ENCODE results near the gene DDX43.

DNA sequence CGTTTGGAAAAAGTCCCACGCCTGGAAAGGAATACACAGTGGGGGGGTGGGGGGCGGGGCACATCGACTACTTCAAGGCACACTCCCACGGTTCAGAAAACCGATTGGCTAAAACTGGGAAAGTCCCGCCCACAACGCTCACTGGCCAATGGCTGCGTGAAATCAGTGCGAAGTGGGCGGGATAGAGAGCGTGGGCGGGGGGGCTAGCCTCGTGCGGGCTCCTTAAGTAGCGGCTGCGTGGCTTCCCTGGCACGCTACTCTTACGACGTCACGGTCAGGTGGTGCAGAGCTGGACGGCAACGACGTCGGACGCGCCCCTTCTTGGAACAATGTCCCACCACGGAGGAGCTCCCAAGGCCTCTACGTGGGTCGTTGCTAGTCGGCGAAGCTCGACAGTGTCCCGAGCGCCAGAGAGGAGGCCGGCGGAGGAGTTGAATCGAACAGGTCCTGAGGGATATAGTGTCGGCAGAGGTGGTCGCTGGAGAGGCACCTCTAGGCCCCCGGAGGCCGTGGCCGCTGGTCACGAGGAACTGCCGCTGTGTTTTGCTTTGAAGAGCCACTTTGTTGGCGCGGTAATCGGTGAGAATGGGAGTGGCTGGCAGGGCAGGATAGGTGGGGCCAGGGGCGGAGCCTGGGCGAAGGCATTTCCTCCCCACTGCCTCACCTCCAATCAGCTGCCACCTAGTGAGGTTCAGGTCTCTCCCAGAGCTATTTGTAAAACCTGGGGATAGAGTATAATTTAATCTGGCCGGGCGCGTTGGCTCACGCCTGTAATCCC is at the start of gene DDX43:
- TF ChIP-seq EZH2 (IDR thresholded peaks at IDR 0.05) = no peak
- TF ChIP-seq CTCF (IDR thresholded peaks at IDR 0.05) = no peak
